GM21619 (cell line): ENCODE measurements around the gene C1QTNF6.
A peak's percentile ranks its signal among the peaks of the same experiment; 100 is the strongest.

Experiments
- ATAC-seq: cut with Tn5 transposase; IDR thresholded peaks from one replicate; pipeline ENCODE4 v1.9.1; 2021; ENCODE audit not compliant: unreplicated experiment

The C1QTNF6 gene

DNA sequence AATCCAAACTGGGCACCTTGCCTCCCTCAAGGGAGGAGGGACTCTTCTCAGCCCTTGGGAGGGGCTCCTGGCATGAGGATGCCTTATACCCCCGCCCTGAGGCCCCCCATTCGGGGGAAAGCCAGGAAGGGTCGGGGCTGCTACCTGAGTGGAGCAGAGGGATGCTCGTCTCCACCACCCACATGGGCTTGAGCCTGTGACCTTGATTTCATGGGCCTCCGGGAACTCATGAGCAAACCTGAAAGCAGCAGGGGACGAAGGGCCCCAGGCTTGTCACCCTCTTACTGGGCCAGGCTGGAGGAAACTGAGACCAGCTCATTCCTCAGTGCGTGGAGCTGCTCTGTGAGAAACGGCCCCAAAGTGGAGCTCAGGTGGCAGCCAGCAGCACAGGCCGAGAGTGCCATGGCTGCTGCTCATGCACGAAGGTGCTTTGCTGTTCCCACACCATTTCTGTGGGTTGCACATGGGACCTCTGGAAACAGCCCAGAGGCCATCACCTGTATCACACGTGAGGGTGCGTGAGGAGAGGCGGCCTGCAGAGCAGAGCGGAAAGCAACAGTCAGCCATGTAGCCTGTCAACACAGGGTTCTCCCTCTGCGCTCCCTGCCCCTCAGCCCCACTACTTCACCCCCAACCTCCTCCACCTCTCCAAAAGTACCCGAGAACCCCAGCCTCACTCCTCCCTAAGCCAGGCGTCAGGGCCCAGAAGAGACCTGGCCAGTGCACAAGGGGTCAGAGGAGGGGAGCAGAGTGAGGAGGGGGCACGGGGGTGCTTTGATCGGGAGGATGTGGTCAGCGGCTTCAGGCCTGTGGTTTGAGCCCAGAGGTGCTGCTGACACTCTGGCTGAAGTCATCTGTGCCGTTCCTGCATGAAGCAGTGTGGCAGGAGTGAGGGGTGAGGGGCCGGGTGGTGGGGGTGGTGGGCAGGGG, 24.2 kb downstream of the C1QTNF6 start:
- ATAC-seq: peak; percentile 34

GRCh38 chr22:37163096-37163489, 25.0 kb downstream of the C1QTNF6 start:
- no peak for ATAC-seq

GRCh38 chr22:37162221-37163095, 25.6 kb downstream of the C1QTNF6 start:
- peak; percentile 53 for ATAC-seq

DNA sequence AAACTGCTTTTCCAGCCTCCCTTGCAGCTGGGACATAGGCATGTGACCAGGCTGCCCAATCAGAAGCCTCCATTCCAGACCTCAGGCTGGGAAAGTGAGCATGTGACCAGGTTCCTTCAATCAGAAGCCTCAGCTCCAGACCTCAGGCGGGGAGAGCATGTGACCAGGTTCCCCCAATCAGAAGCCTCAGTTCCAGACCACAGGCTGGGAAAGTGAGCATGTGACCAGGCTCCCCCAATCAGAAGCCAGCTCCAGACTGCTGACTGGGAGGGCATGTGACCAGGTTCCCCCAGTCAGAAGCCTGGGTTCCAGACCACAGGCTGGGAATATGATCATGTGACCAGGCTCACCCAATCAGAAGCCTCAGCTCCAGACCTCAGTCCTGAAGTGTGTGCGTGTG, 26.6 kb downstream of the C1QTNF6 start:
- no peak for ATAC-seq

GRCh38 chr22:37160027-37160426, 28.0 kb downstream of the C1QTNF6 start:
- ATAC-seq: no peak

DNA sequence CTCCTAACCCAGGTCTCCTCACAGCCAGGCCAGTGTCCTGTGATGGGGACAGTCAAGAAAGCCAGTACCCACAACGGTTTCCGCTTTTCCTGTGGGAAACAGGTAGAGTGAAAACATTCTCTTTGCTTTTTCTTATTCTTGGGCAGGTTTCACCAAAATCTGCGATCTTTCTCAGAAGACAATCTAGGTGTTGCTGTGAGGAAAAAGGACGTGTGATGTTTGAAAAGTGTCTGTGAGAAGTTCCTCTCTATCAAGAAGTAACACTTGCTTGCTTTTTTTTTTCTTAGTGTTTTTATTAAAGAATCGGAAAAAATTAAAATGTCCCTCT, 29.1 kb downstream of the C1QTNF6 start:
- ATAC-seq: no peak

- ATAC-seq: no peak
Measured at GRCh38 chr22:37157516-37158285, 30.3 kb downstream of the C1QTNF6 start.

- ATAC-seq: no peak
Measured at GRCh38 chr22:37156686-37157435, 31.2 kb downstream of the C1QTNF6 start.

- no peak for ATAC-seq
Measured at GRCh38 chr22:37155971-37156370, 32.1 kb downstream of the C1QTNF6 start.

- ATAC-seq: peak; percentile 46
Measured at GRCh38 chr22:37154925-37155712, 32.9 kb downstream of the C1QTNF6 start.

GRCh38 chr22:37153901-37154300, 34.1 kb downstream of the C1QTNF6 start:
- no peak for ATAC-seq

DNA sequence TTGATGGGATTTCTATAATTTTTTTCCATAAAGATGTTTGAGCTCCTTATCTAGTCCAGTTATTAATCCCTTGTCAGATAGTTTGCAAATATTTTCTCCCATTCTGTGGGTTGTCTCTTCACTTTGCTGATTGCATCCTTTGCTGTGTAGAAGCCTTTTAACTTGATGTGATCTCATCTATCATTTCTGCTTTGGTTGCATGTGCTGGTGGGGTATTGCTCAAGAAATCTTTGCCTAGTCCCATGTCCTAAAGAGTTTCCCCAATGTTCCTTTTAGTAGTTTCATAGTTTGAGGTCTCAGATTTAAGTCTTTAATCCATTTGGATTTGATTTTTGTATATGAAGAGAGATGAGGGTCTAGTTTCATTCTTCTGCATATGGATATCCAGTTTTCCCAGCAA, 36.6 kb downstream of the C1QTNF6 start:
- no peak for ATAC-seq

GRCh38 chr22:37150701-37151100, 37.3 kb downstream of the C1QTNF6 start:
- no peak for ATAC-seq

GRCh38 chr22:37148742-37149665, 39.0 kb downstream of the C1QTNF6 start:
- peak; percentile 7 for ATAC-seq

GRCh38 chr22:37148031-37148651, 39.9 kb downstream of the C1QTNF6 start:
- no peak for ATAC-seq

- ATAC-seq: no peak
Measured at GRCh38 chr22:37147186-37147990, 40.7 kb downstream of the C1QTNF6 start.

- no peak for ATAC-seq
Measured at GRCh38 chr22:37146507-37147180, 41.4 kb downstream of the C1QTNF6 start.
